Measurements from ENCODE around the gene GGT6.

GGT6 gene

GRCh38 chr17:4536742-4537411 lies 23.5 kb downstream of the GGT6 start:
- DNase-seq, result no peak

- DNase-seq, result no peak
Observed at GRCh38 chr17:4536259-4536741, 24.1 kb downstream of the GGT6 start.

GRCh38 chr17:4535667-4536258 lies 24.6 kb downstream of the GGT6 start:
- no peak for DNase-seq

GRCh38 chr17:4534928-4535666 lies 25.3 kb downstream of the GGT6 start:
- DNase-seq, result no peak

GRCh38 chr17:4534515-4534914 lies 25.9 kb downstream of the GGT6 start:
- DNase-seq, result no peak

GRCh38 chr17:4533523-4534504 lies 26.6 kb downstream of the GGT6 start:
- DNase-seq, result no peak

GRCh38 chr17:4532860-4533522 lies 27.4 kb downstream of the GGT6 start:
- DNase-seq, result no peak

- DNase-seq, result no peak
Observed at GRCh38 chr17:4531988-4532736, 28.2 kb downstream of the GGT6 start.

- no peak for DNase-seq
Observed at GRCh38 chr17:4530799-4531730, 29.3 kb downstream of the GGT6 start.

- no peak for DNase-seq
Observed at GRCh38 chr17:4529533-4530152, 30.7 kb downstream of the GGT6 start.

GRCh38 chr17:4527566-4528125 lies 32.7 kb downstream of the GGT6 start:
- DNase-seq, result no peak

- DNase-seq, result no peak
Observed at GRCh38 chr17:4527134-4527533, 33.2 kb downstream of the GGT6 start.

GRCh38 chr17:4525691-4526397 lies 34.5 kb downstream of the GGT6 start:
- DNase-seq, result no peak

GRCh38 chr17:4523946-4524345 lies 36.4 kb downstream of the GGT6 start:
- no peak for DNase-seq

GRCh38 chr17:4522661-4523060 lies 37.7 kb downstream of the GGT6 start:
- DNase-seq, result no peak

- no peak for DNase-seq
Observed at GRCh38 chr17:4520894-4521600, 39.3 kb downstream of the GGT6 start.

GRCh38 chr17:4520060-4520893 lies 40.1 kb downstream of the GGT6 start:
- no peak for DNase-seq

Data from activated CD4-positive, alpha-beta T cell treated with anti-CD3 and anti-CD28 coated beads for 4 hours (primary cell).